Measurements from ENCODE around the gene OFD1.

OFD1 gene

GRCh38 chrX:13756381-13756780 lies 21.8 kb downstream of the OFD1 start:
- DNase-seq, result no peak

- DNase-seq, result no peak
Observed at GRCh38 chrX:13759152-13759718, 24.7 kb downstream of the OFD1 start.

- DNase-seq, result no peak
Observed at GRCh38 chrX:13760426-13760825, 25.9 kb downstream of the OFD1 start.

- DNase-seq, result no peak
Observed at GRCh38 chrX:13761606-13762414, 27.3 kb downstream of the OFD1 start.

- DNase-seq, result no peak
Observed at GRCh38 chrX:13763489-13763888, 28.9 kb downstream of the OFD1 start.

GRCh38 chrX:13764281-13764680 lies 29.7 kb downstream of the OFD1 start:
- no peak for DNase-seq

GRCh38 chrX:13764765-13765164 lies 30.2 kb downstream of the OFD1 start:
- DNase-seq, result no peak

- DNase-seq, result no peak
Observed at GRCh38 chrX:13768939-13769338, 34.4 kb downstream of the OFD1 start.

GRCh38 chrX:13770013-13770535 lies 35.5 kb downstream of the OFD1 start:
- DNase-seq, result no peak

- DNase-seq, result no peak
Observed at GRCh38 chrX:13774696-13775095, 40.1 kb downstream of the OFD1 start.

- DNase-seq, result no peak
Observed at GRCh38 chrX:13775837-13776236, 41.3 kb downstream of the OFD1 start.

GRCh38 chrX:13776387-13776786 lies 41.8 kb downstream of the OFD1 start:
- DNase-seq, result no peak

- no peak for DNase-seq
Observed at GRCh38 chrX:13778916-13779315, 44.4 kb downstream of the OFD1 start.

- no peak for DNase-seq
Observed at GRCh38 chrX:13780868-13781427, 46.4 kb downstream of the OFD1 start.

- DNase-seq, result no peak
Observed at GRCh38 chrX:13786048-13786447, 51.5 kb downstream of the OFD1 start.

- DNase-seq, result no peak
Observed at GRCh38 chrX:13790206-13791131, 55.9 kb downstream of the OFD1 start.

GRCh38 chrX:13791145-13791544 lies 56.6 kb downstream of the OFD1 start:
- no peak for DNase-seq

- DNase-seq, result no peak
Observed at GRCh38 chrX:13791559-13791958, 57.0 kb downstream of the OFD1 start.

GRCh38 chrX:13793897-13794296 lies 59.3 kb downstream of the OFD1 start:
- no peak for DNase-seq

- DNase-seq, result no peak
Observed at GRCh38 chrX:13794417-13794816, 59.9 kb downstream of the OFD1 start.

- no peak for DNase-seq
Observed at GRCh38 chrX:13797512-13797911, 63.0 kb downstream of the OFD1 start.

GRCh38 chrX:13798184-13798583 lies 63.6 kb downstream of the OFD1 start:
- no peak for DNase-seq

- DNase-seq, result no peak
Observed at GRCh38 chrX:13803116-13803515, 68.6 kb downstream of the OFD1 start.

Data from SW 1271 (cell line).